HG02870 (cell line): ENCODE data around the gene WDR41.

ENCODE experiments used
- ATAC-seq: cut with Tn5 transposase; IDR thresholded peaks from one replicate; pipeline ENCODE4 v1.9.1; 2021; ENCODE audit warnings: mild to moderate bottlenecking, moderate library complexity; ENCODE audit not compliant: unreplicated experiment

WDR41 gene

GRCh38 chr5:77449277-77449676 is 42.8 kb downstream of the WDR41 start:
- ATAC-seq: no peak

GRCh38 chr5:77448831-77449230 is 43.3 kb downstream of the WDR41 start:
- no peak for ATAC-seq

GRCh38 chr5:77444356-77444755 is 47.8 kb downstream of the WDR41 start:
- no peak for ATAC-seq

- ATAC-seq: no peak
Observed at GRCh38 chr5:77443670-77444069, 48.4 kb downstream of the WDR41 start.

GRCh38 chr5:77438071-77438470 is 54.0 kb downstream of the WDR41 start:
- ATAC-seq: no peak

GRCh38 chr5:77437194-77437593 is 54.9 kb downstream of the WDR41 start:
- ATAC-seq: no peak

- ATAC-seq: no peak
Observed at GRCh38 chr5:77431719-77432118, 60.4 kb downstream of the WDR41 start.

GRCh38 chr5:77431286-77431685 is 60.8 kb downstream of the WDR41 start:
- ATAC-seq: no peak

- no peak for ATAC-seq
Observed at GRCh38 chr5:77430726-77431125, 61.4 kb downstream of the WDR41 start.

- no peak for ATAC-seq
Observed at GRCh38 chr5:77428526-77428925, 63.6 kb downstream of the WDR41 start.

- no peak for ATAC-seq
Observed at GRCh38 chr5:77427998-77428397, 64.1 kb downstream of the WDR41 start.

- no peak for ATAC-seq
Observed at GRCh38 chr5:77426670-77427069, 65.4 kb downstream of the WDR41 start.

GRCh38 chr5:77425998-77426659 is 66.0 kb downstream of the WDR41 start:
- ATAC-seq: no peak

- no peak for ATAC-seq
Observed at GRCh38 chr5:77425420-77425819, 66.7 kb downstream of the WDR41 start.

GRCh38 chr5:77424921-77425320 is 67.2 kb downstream of the WDR41 start:
- no peak for ATAC-seq

- no peak for ATAC-seq
Observed at GRCh38 chr5:77423022-77423750, 68.9 kb downstream of the WDR41 start.

GRCh38 chr5:77420940-77421339 is 71.2 kb downstream of the WDR41 start:
- no peak for ATAC-seq

- ATAC-seq: no peak
Observed at GRCh38 chr5:77419644-77420582, 72.2 kb downstream of the WDR41 start.

- ATAC-seq: no peak
Observed at GRCh38 chr5:77418601-77419581, 73.2 kb downstream of the WDR41 start.

- ATAC-seq: no peak
Observed at GRCh38 chr5:77418162-77418561, 74.0 kb downstream of the WDR41 start.
